Naive thymus-derived CD4-positive, alpha-beta T cell (primary cell): ENCODE data around the gene FUT8. TPM values are rescaled to one million over a fixed set of nuclear protein-coding genes. Genes with fewer than 3 reads are reported as not detected.

ENCODE experiments used
- ATAC-seq: fragments of 150-1000 bp; cut with Tn5 transposase; 2 replicates; pipeline ENCODE4 v1.10.0; 2021; ENCODE audit warnings: mild to moderate bottlenecking, moderate library complexity
- CTCF ChIA-PET: fragments of 350-600 bp; sonication (Branson Sonifier 250); formaldehyde crosslinking; loops from one replicate; lab custom pipeline; 2021; ENCODE audit warnings: antibody characterized with exemption; lab: Charles Lee
- POLR2A ChIA-PET: fragments of 350-600 bp; sonication (Branson Sonifier 250); formaldehyde crosslinking; loops from one replicate; lab custom pipeline; 2021; ENCODE audit warnings: antibody characterized with exemption, inconsistent platforms; lab: Charles Lee
- DNase-seq, 9 donors: peaks; one replicate each; pipeline versions ENCODE4 v3.0.0 to v3.0.0-alpha.2; 2020 to 2022; ENCODE audit warnings: mixed read lengths in 1 of 9
- H3K27ac ChIP-seq: one replicate; pipeline ENCODE4 v1.7.0; 2013; ENCODE audit warnings: mild to moderate bottlenecking, low read depth, low read length, moderate library complexity
- H3K27me3 ChIP-seq, 2 donors: one replicate each; pipeline ENCODE4 v1.7.0; 2013; ENCODE audit warnings: low read length in 2 of 2, mild to moderate bottlenecking in 2 of 2, moderate library complexity in 2 of 2; ENCODE audit not compliant: control insufficient read depth in 2 of 2, insufficient read depth in 2 of 2
- H3K36me3 ChIP-seq, 3 experiments: 1 replicate in 2 of 3; 2 replicates in 1 of 3; pipeline ENCODE4 v1.7.0; 2013; ENCODE audit warnings: low read length in 3 of 3, mild to moderate bottlenecking in 3 of 3, moderate library complexity in 1 of 3; ENCODE audit not compliant: insufficient read depth in 3 of 3, control insufficient read depth in 2 of 3
- H3K4me1 ChIP-seq, 2 donors: one replicate each; pipeline ENCODE4 v1.7.0; 2013; ENCODE audit warnings: low read length in 2 of 2, mild to moderate bottlenecking in 2 of 2, moderate library complexity in 1 of 2; ENCODE audit not compliant: control insufficient read depth in 2 of 2, insufficient read depth in 2 of 2
- H3K4me3 ChIP-seq: 2 replicates; pipeline ENCODE4 v1.7.0; 2013; ENCODE audit warnings: mild to moderate bottlenecking, low read length
- H3K9me3 ChIP-seq, 3 experiments: 1 replicate in 2 of 3; 2 replicates in 1 of 3; pipeline ENCODE4 v1.7.0; 2013; ENCODE audit warnings: low read length in 3 of 3; ENCODE audit not compliant: control insufficient read depth in 2 of 3
- H3K27ac Mint-ChIP-seq, 9 donors: one replicate each; pipeline ENCODE4 v1.8.0; 2020 to 2022; ENCODE audit warnings: mixed read lengths in 9 of 9, mild to moderate bottlenecking in 8 of 9, moderate library complexity in 5 of 9, inconsistent platforms in 2 of 9
- H3K27me3 Mint-ChIP-seq, 5 donors: one replicate each; pipeline ENCODE4 v1.8.0; 2021 to 2022; ENCODE audit warnings: mixed read lengths in 5 of 5, mild to moderate bottlenecking in 1 of 5
- H3K36me3 Mint-ChIP-seq, 5 donors: one replicate each; pipeline ENCODE4 v1.8.0; 2020 to 2022; ENCODE audit warnings: mixed read lengths in 5 of 5, mild to moderate bottlenecking in 3 of 5, inconsistent platforms in 1 of 5
- H3K4me1 Mint-ChIP-seq, 7 donors: one replicate each; pipeline ENCODE4 v1.8.0; 2020 to 2022; ENCODE audit warnings: mixed read lengths in 7 of 7, mild to moderate bottlenecking in 3 of 7, inconsistent platforms in 1 of 7
- H3K4me3 Mint-ChIP-seq, 10 donors: one replicate each; pipeline ENCODE4 v1.8.0; 2020 to 2022; ENCODE audit warnings: mild to moderate bottlenecking in 10 of 10, mixed read lengths in 10 of 10, moderate library complexity in 6 of 10, inconsistent platforms in 2 of 10
- H3K9me3 Mint-ChIP-seq, 11 donors: one replicate each; pipeline ENCODE4 v1.8.0; 2020 to 2022; ENCODE audit warnings: mixed read lengths in 11 of 11, mild to moderate bottlenecking in 4 of 11, inconsistent platforms in 1 of 11, moderate library complexity in 1 of 11
- intact Hi-C, 2 donors: fragments of 100-400 bp; cut with micrococcal nuclease; formaldehyde crosslinking; loops; one replicate each; pipeline ENCODE4 v1.15.1; 2023
- polyA plus RNA-seq, 2 donors: library from polyadenylated mRNA; unstranded; fragments of 300-500 nt; fragmentation: Illumina TruSeq; gene quantifications; one replicate each; pipeline ENCODE4 v1.2.3, GENCODE V29; 2021
- total RNA-seq, 6 experiments: library from RNA in 5 of 6; stranded (reverse) in 5 of 6; gene quantifications; 1 replicate in 5 of 6; 2 replicates in 1 of 6; pipeline ENCODE4 v1.2.3 and lab custom pipeline; 2021 to 2026

FUT8 gene
- total and polyA plus RNA-seq, 7 experiments from 2014 or later: 11.1 to 107 (median 41.6) TPM

DNA sequence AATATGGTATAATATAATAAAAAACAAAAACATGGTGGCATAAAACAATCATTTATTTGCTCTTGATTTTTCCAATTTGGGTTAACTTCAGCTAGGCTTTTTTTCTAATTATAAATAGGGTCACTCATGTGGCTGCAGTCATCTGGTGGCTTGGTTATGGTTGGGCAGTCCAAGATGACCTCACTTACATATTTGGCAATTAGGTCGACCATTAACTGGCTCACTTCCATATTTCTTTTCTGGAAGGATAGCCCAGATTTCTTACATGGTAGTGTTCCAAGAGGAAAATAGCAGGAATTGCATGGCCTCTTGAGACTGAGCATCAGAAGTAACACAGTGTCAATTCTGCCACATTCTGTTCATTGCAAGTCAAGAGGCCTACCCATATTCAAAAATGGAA, 153.4 kb downstream of the FUT8 start:
- Mint-ChIP-seq H3K9me3 (peaks cover 0 to 13% (median 4%) of the 10 kb centered on the region in 11 donors), H3K27ac (peak overlapping the region in 1 of 9 donors; percentile 37), H3K4me3 (peak overlapping the region in 2 of 10 donors; percentile 3 to 33), H3K36me3 (peaks cover 11 to 65% (median 57%) of the 10 kb centered on the region in 5 donors), H3K27me3 (no peaks in the 10 kb centered on the region), H3K4me1 (peaks cover 13 to 71% (median 48%) of the 10 kb centered on the region in 7 donors)
- intact Hi-C loops: no loop called here
- ChIA-PET CTCF (no interaction called here), POLR2A (no interaction called here)
- Histone ChIP-seq H3K9me3 (no peaks in the 10 kb centered on the region), H3K36me3 (peaks cover 0 to 4% (median 0%) of the 10 kb centered on the region in 3 experiments), H3K4me3 (no peak overlapping the region), H3K4me1 (peaks cover 0 to 2% of the 10 kb centered on the region in 2 donors), H3K27me3 (no peaks in the 10 kb centered on the region), H3K27ac (no peak overlapping the region)
- DNase-seq (no peak), ATAC-seq (no peak)

GRCh38 chr14:65566820-65567522, 154.4 kb downstream of the FUT8 start:
- Histone ChIP-seq H3K9me3 (no peaks in the 10 kb centered on the region), H3K4me1 (peaks cover 0 to 4% of the 10 kb centered on the region in 2 donors), H3K36me3 (no peaks in the 10 kb centered on the region), H3K4me3 (no peak overlapping the region), H3K27me3 (no peaks in the 10 kb centered on the region), H3K27ac (no peak overlapping the region)
- Mint-ChIP-seq H3K36me3 (peaks cover 11 to 63% (median 51%) of the 10 kb centered on the region in 5 donors), H3K4me3 (peak overlapping the region in 7 of 10 donors; percentile 2 to 38 (median 15)), H3K9me3 (peaks cover 0 to 13% (median 4%) of the 10 kb centered on the region in 11 donors), H3K4me1 (peaks cover 13 to 77% (median 54%) of the 10 kb centered on the region in 7 donors), H3K27ac (peak overlapping the region in 2 of 9 donors; percentile 16 to 35), H3K27me3 (no peaks in the 10 kb centered on the region)
- intact Hi-C loops: no loop called here
- DNase-seq (peak in 1 of 9 donors; percentile 1), ATAC-seq (no peak)
- ChIA-PET POLR2A (no interaction called here), CTCF (interaction anchor here (0.7 kb wide), 1 partner anchor 76 kb away, joined by 3 read pairs; no protein-coding TSS in a partner anchor)

GRCh38 chr14:65574611-65575010, 162.1 kb downstream of the FUT8 start:
- H3K9me3 Mint-ChIP-seq: peaks cover 0 to 2% (median 0%) of the 10 kb centered on the region in 11 donors
- H3K4me3 Mint-ChIP-seq: no peak overlapping the region
- CTCF ChIA-PET: no interaction called here

GRCh38 chr14:65575389-65575788, 162.9 kb downstream of the FUT8 start:
- Mint-ChIP-seq H3K9me3 (peaks cover 0 to 1% (median 0%) of the 10 kb centered on the region in 11 donors), H3K27ac (no peak overlapping the region), H3K36me3 (peaks cover 8 to 55% (median 32%) of the 10 kb centered on the region in 5 donors), H3K27me3 (no peaks in the 10 kb centered on the region), H3K4me3 (no peak overlapping the region), H3K4me1 (peaks cover 11 to 49% (median 25%) of the 10 kb centered on the region in 7 donors)
- intact Hi-C loops: no loop called here
- DNase-seq: no peak
- Histone ChIP-seq H3K9me3 (no peaks in the 10 kb centered on the region), H3K36me3 (no peaks in the 10 kb centered on the region), H3K27me3 (no peaks in the 10 kb centered on the region), H3K4me1 (peaks cover 0 to 4% of the 10 kb centered on the region in 2 donors), H3K4me3 (no peak overlapping the region), H3K27ac (no peak overlapping the region)
- ATAC-seq: no peak
- CTCF ChIA-PET: no interaction called here
- POLR2A ChIA-PET: interaction anchor here (0.6 kb wide), 1 partner anchor 1677 kb away, joined by 7 read pairs; no protein-coding TSS in a partner anchor

More at GRCh38 chr14:65574611-65575010, 162.1 kb downstream of the FUT8 start:
- Mint-ChIP-seq H3K4me1 (peaks cover 13 to 57% (median 30%) of the 10 kb centered on the region in 7 donors), H3K27ac (no peak overlapping the region), H3K36me3 (peaks cover 8 to 60% (median 37%) of the 10 kb centered on the region in 5 donors), H3K27me3 (no peaks in the 10 kb centered on the region)
- H3K27me3 ChIP-seq: no peaks in the 10 kb centered on the region
- DNase-seq (no peak), ATAC-seq (no peak)
- no peaks in the 10 kb centered on the region for H3K36me3 ChIP-seq
- H3K9me3 ChIP-seq: no peaks in the 10 kb centered on the region
- peaks cover 0 to 4% of the 10 kb centered on the region in 2 donors for H3K4me1 ChIP-seq
- no peak overlapping the region for H3K4me3 ChIP-seq
- POLR2A ChIA-PET: no interaction called here
- no peak overlapping the region for H3K27ac ChIP-seq
- intact Hi-C loops: no loop called here

DNA sequence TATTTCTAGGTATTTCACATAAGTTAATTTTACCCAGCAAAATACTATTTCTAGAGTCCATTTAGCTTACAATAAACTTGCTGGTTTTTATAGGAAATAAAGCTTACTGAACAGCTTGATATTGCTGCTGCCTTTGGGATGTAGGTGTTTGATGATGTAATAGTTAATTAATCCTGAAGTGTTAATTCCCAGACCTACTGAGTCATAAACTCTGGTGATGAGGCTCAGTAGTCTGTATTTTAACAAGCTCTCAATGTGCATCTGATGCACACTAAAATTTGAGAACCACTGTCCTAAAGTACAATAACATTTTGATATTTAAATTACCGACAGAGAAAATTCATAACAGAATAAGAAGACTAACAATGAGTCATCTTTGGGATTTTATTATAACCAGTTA, 168.4 kb downstream of the FUT8 start:
- no peak for ATAC-seq
- CTCF ChIA-PET: no interaction called here

GRCh38 chr14:65581378-65581777, 168.8 kb downstream of the FUT8 start:
- ChIA-PET CTCF (no interaction called here), POLR2A (no interaction called here)
- peaks cover 4 to 37% (median 26%) of the 10 kb centered on the region in 7 donors for H3K4me1 Mint-ChIP-seq
- H3K4me3 ChIP-seq: no peak overlapping the region
- H3K9me3 ChIP-seq: no peaks in the 10 kb centered on the region
- H3K27ac ChIP-seq: no peak overlapping the region
- no peaks in the 10 kb centered on the region for H3K36me3 ChIP-seq
- ATAC-seq (no peak), DNase-seq (no peak)
- H3K4me1 ChIP-seq: no peaks in the 10 kb centered on the region
- H3K9me3 Mint-ChIP-seq: no peaks in the 10 kb centered on the region
- intact Hi-C loops: no loop called here
- peaks cover 0 to 29% (median 11%) of the 10 kb centered on the region in 5 donors for H3K36me3 Mint-ChIP-seq
- H3K27ac Mint-ChIP-seq: no peak overlapping the region
- no peak overlapping the region for H3K4me3 Mint-ChIP-seq
- H3K27me3 ChIP-seq: no peaks in the 10 kb centered on the region
- no peaks in the 10 kb centered on the region for H3K27me3 Mint-ChIP-seq

More for the DNA sequence above, 168.4 kb downstream of the FUT8 start:
- no peaks in the 10 kb centered on the region for H3K36me3 ChIP-seq
- H3K4me1 Mint-ChIP-seq: peaks cover 4 to 37% (median 27%) of the 10 kb centered on the region in 7 donors
- intact Hi-C loops: no loop called here
- H3K4me3 ChIP-seq: no peak overlapping the region
- POLR2A ChIA-PET: no interaction called here
- no peak for DNase-seq
- H3K4me3 Mint-ChIP-seq: no peak overlapping the region
- no peaks in the 10 kb centered on the region for H3K9me3 ChIP-seq
- peaks cover 0 to 32% (median 14%) of the 10 kb centered on the region in 5 donors for H3K36me3 Mint-ChIP-seq
- no peaks in the 10 kb centered on the region for H3K27me3 ChIP-seq
- H3K27ac ChIP-seq: no peak overlapping the region
- no peak overlapping the region for H3K27ac Mint-ChIP-seq
- H3K9me3 Mint-ChIP-seq: no peaks in the 10 kb centered on the region
- no peaks in the 10 kb centered on the region for H3K4me1 ChIP-seq
- H3K27me3 Mint-ChIP-seq: no peaks in the 10 kb centered on the region
